ENCODE data around the gene PTPRM.

- TF ChIP-seq, protein P1, sequence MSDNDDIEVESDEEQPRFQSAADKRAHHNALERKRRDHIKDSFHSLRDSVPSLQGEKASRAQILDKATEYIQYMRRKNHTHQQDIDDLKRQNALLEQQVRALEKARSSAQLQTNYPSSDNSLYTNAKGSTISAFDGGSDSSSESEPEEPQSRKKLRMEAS (IDR thresholded peaks at IDR 0.05), result no peak
- TF ChIP-seq POLR2A (IDR thresholded peaks at IDR 0.05; ENCODE audit: low read length) (no peak), EHMT2 (IDR thresholded peaks at IDR 0.05; ENCODE audit: low read depth) (no peak)
- TF ChIP-seq, protein P2, sequence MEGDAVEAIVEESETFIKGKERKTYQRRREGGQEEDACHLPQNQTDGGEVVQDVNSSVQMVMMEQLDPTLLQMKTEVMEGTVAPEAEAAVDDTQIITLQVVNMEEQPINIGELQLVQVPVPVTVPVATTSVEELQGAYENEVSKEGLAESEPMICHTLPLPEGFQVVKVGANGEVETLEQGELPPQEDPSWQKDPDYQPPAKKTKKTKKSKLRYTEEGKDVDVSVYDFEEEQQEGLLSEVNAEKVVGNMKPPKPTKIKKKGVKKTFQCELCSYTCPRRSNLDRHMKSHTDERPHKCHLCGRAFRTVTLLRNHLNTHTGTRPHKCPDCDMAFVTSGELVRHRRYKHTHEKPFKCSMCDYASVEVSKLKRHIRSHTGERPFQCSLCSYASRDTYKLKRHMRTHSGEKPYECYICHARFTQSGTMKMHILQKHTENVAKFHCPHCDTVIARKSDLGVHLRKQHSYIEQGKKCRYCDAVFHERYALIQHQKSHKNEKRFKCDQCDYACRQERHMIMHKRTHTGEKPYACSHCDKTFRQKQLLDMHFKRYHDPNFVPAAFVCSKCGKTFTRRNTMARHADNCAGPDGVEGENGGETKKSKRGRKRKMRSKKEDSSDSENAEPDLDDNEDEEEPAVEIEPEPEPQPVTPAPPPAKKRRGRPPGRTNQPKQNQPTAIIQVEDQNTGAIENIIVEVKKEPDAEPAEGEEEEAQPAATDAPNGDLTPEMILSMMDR (IDR thresholded peaks at IDR 0.05), result no peak
Measured at GRCh38 chr18:7870855-7871254, 303.7 kb downstream of the PTPRM start.
